Measurements from ENCODE around the gene PTPRN.
"Not testable (repeated sequence)": the region's sequence is repeated elsewhere in the genome, so short reads cannot be mapped to it uniquely, and the experiment has no call there.

Gene PTPRN

GRCh38 chr2:219309278-219309677 is at the start of gene PTPRN:
PTPRN (minus strand) TSS chr2:219309401; CDS start chr2:219309332, 69 bp downstream.
- DNase-seq, result no peak

DNA sequence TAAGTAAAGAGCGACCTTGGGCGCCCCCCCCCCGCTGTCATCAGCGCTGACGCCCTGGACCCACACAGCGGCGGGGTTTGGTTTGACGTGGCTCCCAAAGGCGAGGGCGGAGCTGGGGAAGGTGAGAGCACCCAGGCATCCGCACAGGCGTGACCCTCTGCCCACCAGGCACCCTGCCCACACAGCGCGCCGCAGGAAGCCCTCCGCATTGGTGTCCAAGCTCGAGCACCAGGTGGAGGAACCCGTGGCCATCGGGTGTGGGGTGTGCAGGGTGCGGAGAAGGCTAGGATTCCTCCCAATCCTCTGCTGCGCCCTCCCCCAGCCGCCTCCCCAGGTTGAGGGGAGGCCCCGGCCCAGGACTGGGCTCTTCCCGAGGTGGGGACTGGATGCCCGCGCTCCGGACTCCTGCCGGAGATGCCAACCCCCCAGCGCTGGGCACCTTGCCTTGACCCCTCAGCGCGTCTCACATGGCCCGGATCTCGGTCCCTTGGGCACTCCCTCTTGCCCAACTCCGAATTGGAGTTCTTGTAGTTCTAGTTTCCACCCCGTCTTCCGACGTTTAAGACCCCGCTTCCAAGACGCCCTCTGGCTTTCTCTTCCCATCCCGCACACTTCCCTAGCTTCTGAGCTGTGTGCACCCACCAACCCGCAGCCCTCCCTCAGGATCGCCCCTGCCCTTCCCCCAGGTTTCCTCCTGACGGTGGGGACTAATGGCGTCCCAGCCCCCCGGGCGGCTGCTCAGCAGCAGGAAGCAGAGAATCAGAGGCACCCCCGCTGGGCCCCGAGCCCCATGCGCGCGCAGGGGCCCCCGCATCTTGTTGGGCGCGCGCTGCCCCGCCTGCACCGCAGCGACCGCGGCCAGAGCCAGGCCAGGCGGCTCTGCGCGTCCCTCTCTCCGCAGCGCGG is 49.2 kb upstream of the PTPRN start:
- DNase-seq, result no peak

- no peak for DNase-seq
Measured at GRCh38 chr2:219356834-219357233, 47.6 kb upstream of the PTPRN start.

DNA sequence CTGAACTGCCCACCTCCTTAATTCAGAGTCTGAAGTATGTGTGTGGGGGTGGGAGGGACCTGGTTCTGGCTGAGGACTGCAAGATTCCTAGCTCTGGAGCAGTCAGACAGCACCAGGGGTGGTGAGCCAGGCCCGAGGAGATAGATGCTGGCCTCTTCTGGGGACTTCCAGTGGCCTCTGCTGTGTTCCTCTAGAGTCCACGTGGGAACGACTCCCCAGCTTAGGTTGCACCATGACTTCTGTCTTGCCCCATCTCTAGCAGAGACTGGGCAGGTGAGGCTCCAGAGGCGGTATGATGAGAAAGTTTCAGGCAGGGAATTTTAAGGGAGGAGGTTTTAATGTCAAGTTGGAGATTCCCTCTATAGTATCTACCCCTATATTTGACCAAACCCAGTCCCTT is 45.4 kb upstream of the PTPRN start:
- no peak for DNase-seq

- no peak for DNase-seq
Measured at GRCh38 chr2:219353129-219353528, 43.9 kb upstream of the PTPRN start.

GRCh38 chr2:219352448-219353023 is 43.3 kb upstream of the PTPRN start:
- peak; percentile 74 for DNase-seq

- no peak for DNase-seq
Measured at GRCh38 chr2:219350710-219351221, 41.6 kb upstream of the PTPRN start.

- DNase-seq, result no peak
Measured at GRCh38 chr2:219350215-219350614, 41.0 kb upstream of the PTPRN start.

GRCh38 chr2:219344751-219345430 is 35.7 kb upstream of the PTPRN start:
- DNase-seq, result no peak

GRCh38 chr2:219335373-219335786 is 26.2 kb upstream of the PTPRN start:
- DNase-seq, result no peak

DNA sequence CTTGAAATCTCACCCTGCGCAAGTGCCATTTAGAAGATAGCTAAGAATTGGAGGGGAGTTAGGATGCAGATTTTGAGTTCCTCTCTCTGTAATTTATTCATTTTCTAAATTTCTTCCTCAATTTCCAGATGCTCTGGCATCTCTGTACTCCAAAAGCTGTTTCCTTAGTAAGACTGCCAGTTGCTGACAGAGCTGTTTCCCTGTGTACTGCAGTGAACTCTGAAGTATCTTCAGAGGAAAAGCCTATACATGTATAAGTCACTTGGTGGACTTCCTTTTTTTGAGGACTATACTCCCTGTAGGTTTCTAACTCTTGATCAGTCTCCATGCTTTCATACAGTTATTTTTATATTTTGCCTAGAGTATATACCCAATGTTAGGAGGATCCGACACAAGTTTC is 24.9 kb upstream of the PTPRN start:
- DNase-seq, result no peak

GRCh38 chr2:219332542-219332941 is 23.3 kb upstream of the PTPRN start, which contains the start of gene RESP18:
RESP18 (minus strand) TSS chr2:219332744.
- no peak for DNase-seq

DNA sequence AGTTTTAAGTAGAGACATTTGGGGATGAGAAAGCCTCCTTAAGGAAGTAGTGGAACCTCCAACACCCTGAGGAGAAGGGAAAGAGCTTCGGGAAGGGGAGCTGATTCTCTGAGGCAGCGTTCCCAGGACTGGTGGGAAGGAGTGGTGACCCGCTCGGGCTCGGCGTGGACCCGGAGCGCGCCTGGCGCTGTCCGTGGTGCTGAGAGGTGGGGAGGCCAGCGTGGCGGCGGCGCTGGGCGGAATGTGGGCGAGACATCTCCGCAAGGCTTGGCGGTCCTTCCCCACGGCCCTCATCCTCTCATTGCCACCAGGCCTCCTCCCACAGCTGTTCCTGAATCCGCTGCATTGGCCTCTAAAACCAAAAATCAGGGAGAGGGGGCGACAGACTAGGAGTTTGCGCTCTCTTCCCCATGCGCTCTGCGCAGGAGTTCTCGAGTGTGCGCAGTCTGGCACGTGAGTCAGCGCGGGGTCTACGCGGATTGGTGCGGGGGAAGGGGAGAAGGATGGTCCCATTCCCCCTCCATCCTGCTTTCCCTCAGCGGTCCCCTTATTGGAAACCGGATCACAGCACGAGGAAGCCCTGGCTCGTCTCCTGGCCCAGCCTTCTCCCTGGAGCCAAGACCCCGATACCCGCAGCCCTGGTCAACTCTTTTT is 22.5 kb upstream of the PTPRN start:
- peak; percentile 34 for DNase-seq

GRCh38 chr2:219327719-219328118 is 18.5 kb upstream of the PTPRN start:
- no peak for DNase-seq

DNA sequence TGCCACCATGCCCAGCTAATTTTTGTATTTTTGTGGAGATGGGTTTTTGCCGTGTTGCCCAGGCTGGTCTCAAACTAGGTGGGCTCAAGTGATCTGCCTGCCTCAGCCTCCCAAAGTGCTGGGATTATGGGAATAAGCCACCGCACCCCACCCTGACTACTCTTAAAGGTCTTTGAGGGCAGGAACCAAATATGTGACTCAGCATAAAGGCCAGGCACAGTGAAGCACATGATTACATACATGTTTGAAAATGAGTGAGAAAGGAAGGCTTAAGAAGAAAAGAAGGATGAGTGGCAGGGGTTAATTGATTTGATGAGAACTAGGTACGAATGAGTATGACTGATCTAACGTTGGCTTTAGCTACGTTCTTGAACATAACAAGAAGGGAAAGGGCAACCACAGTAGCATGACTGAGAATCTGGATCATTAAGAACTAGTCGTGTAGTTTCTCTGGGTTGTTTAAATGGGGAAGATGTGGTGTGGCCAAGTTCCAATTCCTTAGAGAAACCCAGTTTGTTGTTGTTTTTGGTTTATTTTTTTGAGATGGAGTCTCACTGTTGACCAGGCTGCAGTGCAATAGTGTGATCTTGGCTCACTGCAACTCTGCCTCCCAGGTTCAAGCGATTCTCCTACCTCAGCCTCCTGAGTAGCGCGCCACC is 16.6 kb upstream of the PTPRN start:
- no peak for DNase-seq

- DNase-seq, result no peak
Measured at GRCh38 chr2:219325136-219325535, 15.9 kb upstream of the PTPRN start.

DNA sequence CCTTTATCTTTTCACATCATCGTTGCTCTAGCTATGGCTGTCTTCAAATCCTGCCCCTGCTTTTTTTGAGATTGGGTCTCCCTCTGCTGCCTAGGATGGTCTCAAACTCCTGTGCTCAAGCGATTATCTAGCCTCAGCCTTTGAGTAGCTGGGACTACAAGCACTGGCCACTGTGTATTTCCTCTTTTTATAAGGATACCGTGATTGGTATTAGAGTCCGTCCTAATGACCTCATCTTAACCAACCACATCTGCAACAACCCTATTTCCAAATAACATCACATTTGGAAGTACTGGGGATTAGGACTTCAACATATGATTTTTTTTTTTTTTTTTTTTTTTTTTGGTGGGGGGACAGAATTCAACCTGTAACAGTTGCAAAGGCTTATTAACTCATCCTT is 14.2 kb upstream of the PTPRN start:
- no peak for DNase-seq

GRCh38 chr2:219314804-219315468 is 5.7 kb upstream of the PTPRN start:
- DNase-seq, result no peak

- not testable (repeated sequence) for DNase-seq
Measured at GRCh38 chr2:219312683-219313263, 3.6 kb upstream of the PTPRN start.

- DNase-seq, result peak; percentile 76
Measured at GRCh38 chr2:219308142-219309101, 779 bp downstream of the PTPRN start.

Data from CD4-positive, alpha-beta T cell treated with Interleukin-17A for 4 hours (primary cell).